Uterus (tissue), 4 donors: ENCODE measurements around the gene TEC. TPM values are rescaled to one million over a fixed set of nuclear protein-coding genes. Genes with fewer than 3 reads are reported as not detected.
A peak's percentile ranks its signal among the peaks of the same experiment; 100 is the strongest.

ENCODE experiments used
- DNase-seq, 2 donors: peaks; one replicate each; pipeline ENCODE4 v3.0.0-alpha.2; 2019 to 2020
- H3K27ac ChIP-seq, 2 donors: fragments of 200-600 bp; sonication (generic); 1 replicate in 1 of 2; 2 replicates in 1 of 2; pipeline ENCODE4 v1.5.1; 2016 to 2018
- H3K27me3 ChIP-seq, 2 donors: fragments of 200-600 bp; sonication (generic); one replicate each; pipeline ENCODE4 v1.5.1; 2018 to 2019; ENCODE audit warnings: control low read depth in 1 of 2
- H3K36me3 ChIP-seq, 2 donors: fragments of 200-600 bp; sonication (generic); one replicate each; pipeline ENCODE4 v1.5.1; 2019; ENCODE audit warnings: control low read depth in 1 of 2
- H3K4me1 ChIP-seq, 2 donors: fragments of 200-600 bp; sonication (generic); one replicate each; pipeline ENCODE4 v1.5.1; 2018 to 2019; ENCODE audit warnings: control low read depth in 1 of 2
- H3K4me3 ChIP-seq, 2 donors: fragments of 200-600 bp; sonication (generic); 1 replicate in 1 of 2; 2 replicates in 1 of 2; pipeline ENCODE4 v1.5.1; 2018 to 2019; ENCODE audit warnings: mild to moderate bottlenecking in 1 of 2
- H3K9me3 ChIP-seq, 2 donors: fragments of 200-600 bp; sonication (generic); one replicate each; pipeline ENCODE4 v1.5.1; 2019; ENCODE audit warnings: control low read depth in 1 of 2
- CTCF ChIP-seq, 4 experiments: fragments of 200-600 bp in 2 of 4; fragments of 450-650 bp in 2 of 4; sonication (generic) in 2 of 4; IDR thresholded peaks; one replicate each; pipeline ENCODE4 v1.5.1; 2016 to 2019; ENCODE audit warnings: antibody characterized with exemption in 4 of 4, mild to moderate bottlenecking in 2 of 4, moderate library complexity in 1 of 4
- POLR2A ChIP-seq, 2 donors: fragments of 450-650 bp; IDR thresholded peaks; one replicate each; pipeline ENCODE4 v1.6.1; 2016; ENCODE audit warnings: antibody characterized with exemption in 2 of 2, mild to moderate bottlenecking in 1 of 2, moderate library complexity in 1 of 2
- intact Hi-C: fragments of 100-400 bp; cut with DNase I; formaldehyde crosslinking; loops from one replicate; pipeline ENCODE4 v1.15.1; 2023; ENCODE audit warnings: low total_unique reads
- total RNA-seq, 4 donors: library from RNA; depleted of rRNA in 3 of 4; stranded (reverse); fragments of >200 nt in 3 of 4; gene quantifications; one replicate each; pipeline versions ENCODE4 v1.1.0 to v1.2.4, GENCODE V29; 2014 to 2023
- donor health status: DM: yes; HTN: yes; CAD: no.

Gene TEC
- total RNA-seq, 4 donors from 2014 or later, result under 0.01 to 6.8 (median 2.6) TPM

GRCh38 chr4:48259748-48260147 lies 9.9 kb downstream of the TEC start:
- Histone ChIP-seq H3K27ac (no peak overlapping the region), H3K4me3 (no peak overlapping the region), H3K36me3 (no peaks in the 10 kb centered on the region), H3K27me3 (no peaks in the 10 kb centered on the region), H3K9me3 (no peaks in the 10 kb centered on the region), H3K4me1 (no peaks in the 10 kb centered on the region)
- no peak for TF ChIP-seq POLR2A (IDR thresholded peaks at IDR 0.05)
- no peak for TF ChIP-seq CTCF (IDR thresholded peaks at IDR 0.05)
- DNase-seq, result no peak
- intact Hi-C loops, result no loop called here

- TF ChIP-seq POLR2A (IDR thresholded peaks at IDR 0.05) (no peak), CTCF (IDR thresholded peaks at IDR 0.05) (no peak)
- intact Hi-C loops, result no loop called here
- Histone ChIP-seq H3K4me1 (no peaks in the 10 kb centered on the region), H3K27me3 (no peaks in the 10 kb centered on the region), H3K27ac (no peak overlapping the region), H3K4me3 (no peak overlapping the region), H3K36me3 (no peaks in the 10 kb centered on the region), H3K9me3 (no peaks in the 10 kb centered on the region)
- no peak for DNase-seq
These were observed 10.7 kb downstream of the TEC start for GRCh38 chr4:48258845-48259397.

GRCh38 chr4:48255959-48256342 lies 13.7 kb downstream of the TEC start:
- Histone ChIP-seq H3K27me3 (no peaks in the 10 kb centered on the region), H3K4me3 (no peak overlapping the region), H3K4me1 (no peaks in the 10 kb centered on the region), H3K9me3 (no peaks in the 10 kb centered on the region), H3K27ac (no peak overlapping the region), H3K36me3 (no peaks in the 10 kb centered on the region)
- no peak for DNase-seq
- TF ChIP-seq CTCF (IDR thresholded peaks at IDR 0.05) (no peak), POLR2A (IDR thresholded peaks at IDR 0.05) (no peak)
- intact Hi-C loops, result no loop called here

GRCh38 chr4:48255072-48255958 lies 14.3 kb downstream of the TEC start:
- TF ChIP-seq CTCF (IDR thresholded peaks at IDR 0.05) (no peak), POLR2A (IDR thresholded peaks at IDR 0.05) (no peak)
- no peak for DNase-seq
- no peaks in the 10 kb centered on the region for H3K36me3 ChIP-seq
- no peaks in the 10 kb centered on the region for H3K4me1 ChIP-seq
- H3K4me3 ChIP-seq, result no peak overlapping the region
- intact Hi-C loops, result no loop called here
- H3K27ac ChIP-seq, result no peak overlapping the region
- no peaks in the 10 kb centered on the region for H3K9me3 ChIP-seq
- no peaks in the 10 kb centered on the region for H3K27me3 ChIP-seq

GRCh38 chr4:48254381-48255071 lies 15.1 kb downstream of the TEC start:
- Histone ChIP-seq H3K27ac (no peak overlapping the region), H3K36me3 (no peaks in the 10 kb centered on the region), H3K27me3 (no peaks in the 10 kb centered on the region), H3K4me3 (no peak overlapping the region), H3K4me1 (no peaks in the 10 kb centered on the region), H3K9me3 (no peaks in the 10 kb centered on the region)
- DNase-seq, result peak in 1 of 2 donors; percentile 16
- intact Hi-C loops, result no loop called here
- TF ChIP-seq POLR2A (IDR thresholded peaks at IDR 0.05) (no peak), CTCF (IDR thresholded peaks at IDR 0.05) (no peak)
